HepG2 (cell line): ENCODE data around the gene CTIF. TPM values are rescaled to one million over a fixed set of nuclear protein-coding genes. Genes with fewer than 3 reads are reported as not detected.

Experiments
- ATAC-seq: fragments of 200-7000 bp; cut with Tn5 transposase; 3 replicates; pipeline ENCODE4 v1.9.1; 2020; ENCODE audit warnings: mild to moderate bottlenecking, moderate library complexity
- BruUV-seq: library from RNA; stranded (reverse); fragments of 400-500 nt; replicated peaks from 2 replicates; lab custom pipeline; 2021; lab: Mats Ljungman, UMichigan
- CTCF ChIA-PET: fragments of 300-600 bp; formaldehyde crosslinking; extraction: SDS; loops from one replicate; lab custom pipeline; 2021; ENCODE audit warnings: low total read pairs, inconsistent platforms, low intra/inter-chr PET ratio; lab: Yijun Ruan, JAX
- POLR2A ChIA-PET: fragments of 350-600 bp; sonication (Branson Sonifier 250); formaldehyde crosslinking; loops from one replicate; lab custom pipeline; 2020; ENCODE audit warnings: antibody characterized with exemption, inconsistent platforms; lab: Yijun Ruan, JAX
- DNase-seq: peaks from one replicate; pipeline ENCODE4 v3.0.0-alpha.2; 2015; ENCODE audit warnings: low spot score
- FAIRE-seq: peaks from 3 replicates; lab custom pipeline; 2011; peaks lifted over from hg19 to GRCh38; lab: Jason Lieb, UNC
- H2AFZ ChIP-seq: one replicate; pipeline ENCODE4 v1.6.1; 2011; ENCODE audit warnings: low read length, inconsistent platforms
- H3K27ac ChIP-seq: fragments of 300-600 bp; 3 replicates; pipeline ENCODE4 v1.8.0; 2011; ENCODE audit warnings: mixed run types, mild to moderate bottlenecking, mixed read lengths, low read length, inconsistent platforms; ENCODE audit not compliant: insufficient read depth; ENCODE audit errors: extremely low read length
- H3K27me3 ChIP-seq, 2 experiments: fragments of 200-600 bp in 1 of 2; 2 replicates in 1 of 2; 3 replicates in 1 of 2; pipeline versions ENCODE4 v1.6.0 to v1.8.0; 2011; ENCODE audit warnings: low read length in 2 of 2, mild to moderate bottlenecking in 2 of 2, moderate library complexity in 2 of 2, inconsistent platforms in 1 of 2; ENCODE audit not compliant: insufficient read depth in 2 of 2, control insufficient read depth in 1 of 2
- H3K36me3 ChIP-seq, 2 experiments: fragments of 200-600 bp in 1 of 2; replicated peaks in 1 of 2; 2 replicates in 1 of 2; 3 replicates in 1 of 2; pipeline versions ENCODE4 v1.5.1 to v1.8.0; 2011; ENCODE audit warnings: low read length in 2 of 2, inconsistent platforms in 1 of 2; ENCODE audit not compliant: insufficient read depth in 2 of 2, control insufficient read depth in 1 of 2
- H3K4me1 ChIP-seq: 2 replicates; pipeline ENCODE4 v1.5.1; 2012; ENCODE audit warnings: low read length, inconsistent platforms; ENCODE audit not compliant: insufficient read depth
- H3K4me2 ChIP-seq: 2 replicates; pipeline ENCODE4 v1.6.0; 2011; ENCODE audit warnings: low read depth, low read length, inconsistent platforms
- H3K4me3 ChIP-seq, 3 experiments: fragments of 200-600 bp in 1 of 3; sonication (generic), shearing (Covaris generic) in 1 of 3; replicated peaks in 1 of 3; 2 replicates each; pipeline ENCODE4 v1.5.1; 2011 to 2016; ENCODE audit warnings: low read length in 3 of 3, inconsistent platforms in 2 of 3, low read depth in 2 of 3, mild to moderate bottlenecking in 2 of 3, control low read depth in 1 of 3, mixed read lengths in 1 of 3; ENCODE audit not compliant: insufficient read depth in 1 of 3
- H3K79me2 ChIP-seq: one replicate; pipeline ENCODE4 v1.6.1; 2011; ENCODE audit warnings: low read length, inconsistent platforms; ENCODE audit not compliant: insufficient read depth
- H3K9ac ChIP-seq: 2 replicates; pipeline ENCODE4 v1.6.0; 2011; ENCODE audit warnings: mild to moderate bottlenecking, low read depth, low read length, inconsistent platforms; ENCODE audit not compliant: insufficient read depth
- H3K9me3 ChIP-seq: 2 replicates; pipeline ENCODE4 v1.5.1; 2012; ENCODE audit warnings: mild to moderate bottlenecking, low read length
- H4K20me1 ChIP-seq: 2 replicates; pipeline ENCODE4 v1.6.0; 2011; ENCODE audit warnings: inconsistent platforms, mild to moderate bottlenecking, low read length, moderate library complexity; ENCODE audit not compliant: insufficient read depth
- DPF2 ChIP-seq: sonication (generic); formaldehyde crosslinking; IDR thresholded peaks from 2 replicates; pipeline ENCODE4 v1.4.0; 2020; ENCODE audit warnings: mild to moderate bottlenecking, low read depth, missing genetic modification reagents, borderline replicate concordance
- FOXA1 ChIP-seq, 2 experiments: fragments of 450-650 bp in 1 of 2; sonication (generic) in 1 of 2; formaldehyde crosslinking in 1 of 2; IDR thresholded peaks; 2 replicates each; pipeline versions ENCODE4 v1.4.0 to v1.6.1; 2016 to 2020; ENCODE audit warnings: missing genetic modification reagents in 1 of 2
- GTF2F1 ChIP-seq: fragments of 150-350 bp; IDR thresholded peaks from 2 replicates; pipeline ENCODE4 v1.6.1; 2014; ENCODE audit warnings: low read length
- HNRNPL ChIP-seq: fragments of 200-400 bp; formaldehyde crosslinking; IDR thresholded peaks from 2 replicates; pipeline ENCODE4 v1.6.1; 2017; ENCODE audit warnings: mild to moderate bottlenecking, low read depth, low read length
- KDM1A ChIP-seq: IDR thresholded peaks from 2 replicates; pipeline ENCODE4 v1.6.1; 2016; ENCODE audit warnings: missing compliant biosample characterization
- NR2F6 ChIP-seq, 2 experiments: IDR thresholded peaks; 2 replicates each; pipeline ENCODE4 v1.6.1; 2016; ENCODE audit warnings: antibody characterized with exemption in 1 of 2, mild to moderate bottlenecking in 1 of 2
- RNF219 ChIP-seq: sonication (generic); formaldehyde crosslinking; IDR thresholded peaks from 2 replicates; pipeline ENCODE4 v1.5.0; 2020; ENCODE audit warnings: mild to moderate bottlenecking, missing genetic modification reagents
- SMAD1 ChIP-seq: sonication (generic); formaldehyde crosslinking; IDR thresholded peaks from 2 replicates; pipeline ENCODE4 v1.4.0; 2020; ENCODE audit warnings: missing genetic modification reagents, low read depth, mild to moderate bottlenecking, borderline replicate concordance
- ZNF501 ChIP-seq: sonication (generic); formaldehyde crosslinking; IDR thresholded peaks from 2 replicates; pipeline ENCODE4 v1.5.1; 2020; ENCODE audit warnings: mild to moderate bottlenecking, moderate library complexity, missing genetic modification reagents
- ZNF589 ChIP-seq: sonication (generic); formaldehyde crosslinking; conservative IDR thresholded peaks from 2 replicates; pipeline ENCODE4 v1.8.0; 2022; ENCODE audit warnings: mild to moderate bottlenecking, moderate library complexity, missing genetic modification reagents
- WGBS: methylation state at CpG from one replicate; pipeline ENCODE4 v1.1.6; 2017; ENCODE audit warnings: low lambda C conversion rate; 5-methylcytosine and 5-hydroxymethylcytosine counted together
- in situ Hi-C: cut with HindIII; loops from 2 replicates; pipeline ENCODE4 v1.10.0; 2017; ENCODE audit warnings: low pct_unique_long_range_greater_than_20kb; ENCODE audit not compliant: extremely low pct_ligation_motif_present
- intact Hi-C: fragments of 100-400 bp; cut with micrococcal nuclease; formaldehyde crosslinking; loops from one replicate; pipeline ENCODE4 v1.10.0; 2022; ENCODE audit not compliant: unreplicated experiment
- polyA plus RNA-seq, 8 experiments: library from polyadenylated mRNA; depleted of rRNA in 3 of 8; stranded (reverse) in 7 of 8; unstranded in 1 of 8; fragments of >200 nt; fragmentation: Illumina TruSeq in 4 of 8; extraction: Trizol in 4 of 8; gene quantifications; 2 replicates each; pipeline versions ENCODE4 v1.2.1 to v1.2.3, GENCODE V29; 2011 to 2016; ENCODE audit warnings: low read depth in 4 of 8, missing spikeins in 1 of 8, mixed read lengths in 1 of 8; ENCODE audit not compliant: insufficient read depth in 1 of 8
- total RNA-seq, 5 experiments: library from RNA; depleted of rRNA; stranded (reverse); fragments of >200 nt; fragmentation: Illumina TruSeq; extraction: Trizol; gene quantifications; 2 replicates each; pipeline ENCODE4 v1.2.3, GENCODE V29; 2016; ENCODE audit warnings: low read depth in 1 of 5
- TF ChIP-seq, protein P1 (sequence below): IDR thresholded peaks from 2 replicates; pipeline ENCODE4 v1.4.0; 2020; ENCODE audit warnings: mild to moderate bottlenecking, missing genetic modification reagents
- TF ChIP-seq, protein P2 (sequence below): sonication (generic); formaldehyde crosslinking; IDR thresholded peaks from 2 replicates; pipeline ENCODE4 v1.8.0; 2022; ENCODE audit warnings: mild to moderate bottlenecking, missing genetic modification reagents
- TF ChIP-seq, protein P3 (sequence below): sonication (generic); formaldehyde crosslinking; IDR thresholded peaks from 2 replicates; pipeline ENCODE4 v1.4.0; 2020; ENCODE audit warnings: missing genetic modification reagents, borderline replicate concordance

The CTIF gene
- total and polyA plus RNA-seq, 2 of the 13 experiments (the other 11 are each of a cell fraction or from before 2014, with no cell fraction given), result 18.2 to 28.0 TPM

- no peak for TF ChIP-seq DPF2 (CRISPR knock-in tag)
- TF ChIP-seq NR2F6 (IDR thresholded peaks at IDR 0.05), result no peak
- TF ChIP-seq NR2F6 (CRISPR knock-in tag; IDR thresholded peaks at IDR 0.05), result no peak
- TF ChIP-seq SMAD1, result no peak
- TF ChIP-seq ZNF589 (CRISPR knock-in tag), result no peak
- no peak for TF ChIP-seq FOXA1 (IDR thresholded peaks at IDR 0.05)
- no peak for TF ChIP-seq FOXA1 (CRISPR knock-in tag; IDR thresholded peaks at IDR 0.05)
- TF ChIP-seq RNF219 (CRISPR knock-in tag), result no peak
Observed at GRCh38 chr18:48862132-48862531, 323.3 kb downstream of the CTIF start (continued).

DNA sequence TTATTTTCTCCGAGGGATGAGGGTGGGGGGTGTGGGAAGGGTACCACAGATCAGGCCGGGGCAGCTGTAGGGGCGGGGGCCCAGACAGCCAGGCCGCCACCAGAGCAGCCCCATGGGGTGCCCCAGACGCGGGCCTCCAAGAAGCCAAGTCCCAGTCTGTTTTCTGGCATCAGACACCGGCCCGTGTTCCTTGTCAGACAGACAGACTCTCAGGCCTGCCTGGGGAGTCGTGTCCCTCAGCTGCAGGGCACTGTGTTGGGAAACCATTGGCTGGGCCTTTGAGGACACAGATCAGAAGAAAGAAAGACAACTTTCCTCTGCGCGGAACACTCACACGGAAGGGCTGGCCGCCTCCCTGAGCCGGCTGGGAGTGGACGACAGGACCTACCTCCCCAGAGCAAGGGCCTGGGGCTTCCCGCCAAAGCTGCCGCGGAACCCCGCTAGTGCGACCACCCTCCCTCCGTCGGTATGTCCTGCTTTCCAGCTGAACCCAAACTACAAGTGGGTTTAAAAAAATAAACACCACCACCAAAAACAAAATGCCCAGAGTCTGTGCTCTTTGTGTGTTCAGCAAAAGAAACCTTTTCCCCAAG is 323.9 kb downstream of the CTIF start:
- Histone ChIP-seq H3K27me3 (no peaks in the 10 kb centered on the region), H3K9me3 (no peaks in the 10 kb centered on the region), H3K79me2 (no peaks in the 10 kb centered on the region), H2AFZ (no peak overlapping the region), H4K20me1 (no peaks in the 10 kb centered on the region), H3K9ac (no peak overlapping the region), H3K27ac (no peak overlapping the region), H3K36me3 (peaks cover 1 to 11% of the 10 kb centered on the region in 2 experiments; a peak in 3 of 5 replicates), H3K4me1 (no peaks in the 10 kb centered on the region), H3K4me3 (no peak overlapping the region), H3K4me2 (no peak overlapping the region)
- CTCF ChIA-PET, result no interaction called here
- intact Hi-C loops (no loop called here), in situ Hi-C loops (no loop called here)
- POLR2A ChIA-PET, result no interaction called here
- WGBS, result 96% methylated on average over 16 of the region's 22 CpGs
- no peak for FAIRE-seq
- BruUV-seq, result no TSS peak
- ATAC-seq, result no peak
- no peak for DNase-seq
- TF ChIP-seq, protein P1, sequence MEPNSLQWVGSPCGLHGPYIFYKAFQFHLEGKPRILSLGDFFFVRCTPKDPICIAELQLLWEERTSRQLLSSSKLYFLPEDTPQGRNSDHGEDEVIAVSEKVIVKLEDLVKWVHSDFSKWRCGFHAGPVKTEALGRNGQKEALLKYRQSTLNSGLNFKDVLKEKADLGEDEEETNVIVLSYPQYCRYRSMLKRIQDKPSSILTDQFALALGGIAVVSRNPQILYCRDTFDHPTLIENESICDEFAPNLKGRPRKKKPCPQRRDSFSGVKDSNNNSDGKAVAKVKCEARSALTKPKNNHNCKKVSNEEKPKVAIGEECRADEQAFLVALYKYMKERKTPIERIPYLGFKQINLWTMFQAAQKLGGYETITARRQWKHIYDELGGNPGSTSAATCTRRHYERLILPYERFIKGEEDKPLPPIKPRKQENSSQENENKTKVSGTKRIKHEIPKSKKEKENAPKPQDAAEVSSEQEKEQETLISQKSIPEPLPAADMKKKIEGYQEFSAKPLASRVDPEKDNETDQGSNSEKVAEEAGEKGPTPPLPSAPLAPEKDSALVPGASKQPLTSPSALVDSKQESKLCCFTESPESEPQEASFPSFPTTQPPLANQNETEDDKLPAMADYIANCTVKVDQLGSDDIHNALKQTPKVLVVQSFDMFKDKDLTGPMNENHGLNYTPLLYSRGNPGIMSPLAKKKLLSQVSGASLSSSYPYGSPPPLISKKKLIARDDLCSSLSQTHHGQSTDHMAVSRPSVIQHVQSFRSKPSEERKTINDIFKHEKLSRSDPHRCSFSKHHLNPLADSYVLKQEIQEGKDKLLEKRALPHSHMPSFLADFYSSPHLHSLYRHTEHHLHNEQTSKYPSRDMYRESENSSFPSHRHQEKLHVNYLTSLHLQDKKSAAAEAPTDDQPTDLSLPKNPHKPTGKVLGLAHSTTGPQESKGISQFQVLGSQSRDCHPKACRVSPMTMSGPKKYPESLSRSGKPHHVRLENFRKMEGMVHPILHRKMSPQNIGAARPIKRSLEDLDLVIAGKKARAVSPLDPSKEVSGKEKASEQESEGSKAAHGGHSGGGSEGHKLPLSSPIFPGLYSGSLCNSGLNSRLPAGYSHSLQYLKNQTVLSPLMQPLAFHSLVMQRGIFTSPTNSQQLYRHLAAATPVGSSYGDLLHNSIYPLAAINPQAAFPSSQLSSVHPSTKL (CRISPR knock-in tag), result no peak
- no peak for TF ChIP-seq HNRNPL
- TF ChIP-seq, protein P2, sequence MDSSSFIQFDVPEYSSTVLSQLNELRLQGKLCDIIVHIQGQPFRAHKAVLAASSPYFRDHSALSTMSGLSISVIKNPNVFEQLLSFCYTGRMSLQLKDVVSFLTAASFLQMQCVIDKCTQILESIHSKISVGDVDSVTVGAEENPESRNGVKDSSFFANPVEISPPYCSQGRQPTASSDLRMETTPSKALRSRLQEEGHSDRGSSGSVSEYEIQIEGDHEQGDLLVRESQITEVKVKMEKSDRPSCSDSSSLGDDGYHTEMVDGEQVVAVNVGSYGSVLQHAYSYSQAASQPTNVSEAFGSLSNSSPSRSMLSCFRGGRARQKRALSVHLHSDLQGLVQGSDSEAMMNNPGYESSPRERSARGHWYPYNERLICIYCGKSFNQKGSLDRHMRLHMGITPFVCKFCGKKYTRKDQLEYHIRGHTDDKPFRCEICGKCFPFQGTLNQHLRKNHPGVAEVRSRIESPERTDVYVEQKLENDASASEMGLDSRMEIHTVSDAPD (CRISPR knock-in tag), result no peak
- no peak for TF ChIP-seq GTF2F1
- no peak for TF ChIP-seq ZNF501
- no peak for TF ChIP-seq KDM1A
- TF ChIP-seq, protein P3, sequence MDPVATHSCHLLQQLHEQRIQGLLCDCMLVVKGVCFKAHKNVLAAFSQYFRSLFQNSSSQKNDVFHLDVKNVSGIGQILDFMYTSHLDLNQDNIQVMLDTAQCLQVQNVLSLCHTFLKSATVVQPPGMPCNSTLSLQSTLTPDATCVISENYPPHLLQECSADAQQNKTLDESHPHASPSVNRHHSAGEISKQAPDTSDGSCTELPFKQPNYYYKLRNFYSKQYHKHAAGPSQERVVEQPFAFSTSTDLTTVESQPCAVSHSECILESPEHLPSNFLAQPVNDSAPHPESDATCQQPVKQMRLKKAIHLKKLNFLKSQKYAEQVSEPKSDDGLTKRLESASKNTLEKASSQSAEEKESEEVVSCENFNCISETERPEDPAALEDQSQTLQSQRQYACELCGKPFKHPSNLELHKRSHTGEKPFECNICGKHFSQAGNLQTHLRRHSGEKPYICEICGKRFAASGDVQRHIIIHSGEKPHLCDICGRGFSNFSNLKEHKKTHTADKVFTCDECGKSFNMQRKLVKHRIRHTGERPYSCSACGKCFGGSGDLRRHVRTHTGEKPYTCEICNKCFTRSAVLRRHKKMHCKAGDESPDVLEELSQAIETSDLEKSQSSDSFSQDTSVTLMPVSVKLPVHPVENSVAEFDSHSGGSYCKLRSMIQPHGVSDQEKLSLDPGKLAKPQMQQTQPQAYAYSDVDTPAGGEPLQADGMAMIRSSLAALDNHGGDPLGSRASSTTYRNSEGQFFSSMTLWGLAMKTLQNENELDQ (CRISPR knock-in tag), result no peak
